Stimulated activated CD4-positive, alpha-beta T cell treated with anti-CD3 and anti-CD28 coated beads, Interleukin-2, amount 100 ng/mL, for 24 hours (primary cell): ENCODE measurements around the gene A1BG.

Experiments used
- DNase-seq, 2 donors: peaks; one replicate each; pipeline ENCODE4 v3.0.0-alpha.2; 2020

The A1BG gene

GRCh38 chr19:58334691-58335249 is 18.5 kb downstream of the A1BG start:
- no peak for DNase-seq

GRCh38 chr19:58332697-58333096 is 20.6 kb downstream of the A1BG start:
- DNase-seq, result no peak

- DNase-seq, result no peak
Measured at GRCh38 chr19:58330458-58330857, 22.8 kb downstream of the A1BG start.

- no peak for DNase-seq
Measured at GRCh38 chr19:58328999-58329398, 24.3 kb downstream of the A1BG start.

- DNase-seq, result peak; percentile 91 to 94
Measured at GRCh38 chr19:58326914-58327726, 26.2 kb downstream of the A1BG start, which contains the start of gene ZSCAN22. Gene ZSCAN22, plus strand, starts transcription at chr19:58326994. Its CDS starts 7,809 bp downstream, at chr19:58334803.

GRCh38 chr19:58326501-58326913 is 26.8 kb downstream of the A1BG start:
- DNase-seq, result no peak

- no peak for DNase-seq
Measured at GRCh38 chr19:58325311-58326022, 27.8 kb downstream of the A1BG start.

- DNase-seq, result no peak
Measured at GRCh38 chr19:58319241-58319640, 34.1 kb downstream of the A1BG start.

GRCh38 chr19:58318297-58318696 is 35.0 kb downstream of the A1BG start:
- no peak for DNase-seq

- DNase-seq, result no peak
Measured at GRCh38 chr19:58317476-58318072, 35.7 kb downstream of the A1BG start.

GRCh38 chr19:58315580-58315979 is 37.7 kb downstream of the A1BG start:
- no peak for DNase-seq

- DNase-seq, result no peak
Measured at GRCh38 chr19:58311345-58311865, 41.9 kb downstream of the A1BG start.

- peak; percentile 24 to 30 for DNase-seq
Measured at GRCh38 chr19:58310685-58311084, 42.6 kb downstream of the A1BG start.

- no peak for DNase-seq
Measured at GRCh38 chr19:58307736-58308135, 45.6 kb downstream of the A1BG start.

- no peak for DNase-seq
Measured at GRCh38 chr19:58305932-58306323, 47.4 kb downstream of the A1BG start.

- peak; percentile 93 to 94 for DNase-seq
Measured at GRCh38 chr19:58305065-58305931, 48.0 kb downstream of the A1BG start, which contains the start of gene ERVK3-1. Gene ERVK3-1, plus strand, starts transcription at chr19:58305377. Its CDS starts 6,792 bp downstream, at chr19:58312169.

GRCh38 chr19:58304748-58305064 is 48.6 kb downstream of the A1BG start:
- DNase-seq, result no peak

- no peak for DNase-seq
Measured at GRCh38 chr19:58304255-58304654, 49.0 kb downstream of the A1BG start.

- DNase-seq, result no peak
Measured at GRCh38 chr19:58300620-58301019, 52.7 kb downstream of the A1BG start.

- DNase-seq, result no peak
Measured at GRCh38 chr19:58296104-58296503, 57.2 kb downstream of the A1BG start.
